OCI-LY1 (cell line): ENCODE measurements around the gene LRRIQ3.
"Not testable (repeated sequence)": the region's sequence is repeated elsewhere in the genome, so short reads cannot be mapped to it uniquely, and the experiment has no call there.

ENCODE experiments used
- H2AFZ ChIP-seq: fragments of 200-600 bp; sonication (generic), shearing (Covaris generic); 2 replicates; pipeline ENCODE4 v1.6.0; 2014; ENCODE audit warnings: antibody characterized with exemption, mild to moderate bottlenecking, low read length
- H3F3A ChIP-seq: fragments of 200-600 bp; sonication (generic), shearing (Covaris generic); 2 replicates; pipeline ENCODE4 v1.6.0; 2014; ENCODE audit warnings: mild to moderate bottlenecking, antibody characterized with exemption, low read length, moderate library complexity; ENCODE audit not compliant: insufficient read depth
- H3K27ac ChIP-seq: fragments of 200-600 bp; sonication (generic); 2 replicates; pipeline ENCODE4 v1.5.1; 2014; ENCODE audit warnings: low read length, mixed run types, mild to moderate bottlenecking, low read depth; ENCODE audit not compliant: poor library complexity, severe bottlenecking
- H3K27me3 ChIP-seq: fragments of 200-600 bp; sonication (generic); 2 replicates; pipeline ENCODE4 v1.6.0; 2014; ENCODE audit warnings: antibody characterized with exemption, mild to moderate bottlenecking, low read length, moderate library complexity; ENCODE audit not compliant: insufficient read depth
- H3K36me3 ChIP-seq: fragments of 200-600 bp; sonication (generic); 2 replicates; pipeline ENCODE4 v1.6.1; 2014; ENCODE audit warnings: mild to moderate bottlenecking, antibody characterized with exemption, low read length, moderate library complexity, mixed read lengths; ENCODE audit not compliant: insufficient read depth
- H3K4me1 ChIP-seq: fragments of 200-600 bp; sonication (generic); 2 replicates; pipeline ENCODE4 v1.5.1; 2014; ENCODE audit warnings: mild to moderate bottlenecking, low read length, moderate library complexity; ENCODE audit not compliant: insufficient read depth, severe bottlenecking
- H3K4me2 ChIP-seq: fragments of 200-600 bp; sonication (generic), shearing (Covaris generic); 2 replicates; pipeline ENCODE4 v1.6.1; 2014; ENCODE audit warnings: low read length
- H3K4me3 ChIP-seq: fragments of 200-600 bp; sonication (generic); 2 replicates; pipeline ENCODE4 v1.5.1; 2014; ENCODE audit warnings: low read length, low read depth, mild to moderate bottlenecking, mixed read lengths; ENCODE audit not compliant: poor library complexity, severe bottlenecking
- H3K79me2 ChIP-seq: fragments of 200-600 bp; shearing (Covaris generic); 2 replicates; pipeline ENCODE4 v1.6.1; 2016; ENCODE audit warnings: mixed run types, low read length, mixed read lengths; ENCODE audit not compliant: insufficient read depth
- H3K9ac ChIP-seq: fragments of 200-600 bp; sonication (generic), shearing (Covaris generic); 2 replicates; pipeline ENCODE4 v1.6.1; 2014; ENCODE audit warnings: mild to moderate bottlenecking, low read length, mixed read lengths
- H3K9me2 ChIP-seq: fragments of 200-600 bp; sonication (generic), shearing (Covaris generic); 2 replicates; pipeline ENCODE4 v1.6.1; 2014; ENCODE audit warnings: low read depth, mild to moderate bottlenecking, low read length, mixed read lengths
- H3K9me3 ChIP-seq: fragments of 200-600 bp; shearing (Covaris generic); 2 replicates; pipeline ENCODE4 v1.6.1; 2014; ENCODE audit warnings: low read length, mixed read lengths
- H4K20me1 ChIP-seq: fragments of 200-600 bp; sonication (generic), shearing (Covaris generic); 2 replicates; pipeline ENCODE4 v1.6.0; 2016; ENCODE audit warnings: mild to moderate bottlenecking, low read length; ENCODE audit not compliant: insufficient read depth
- CTCF ChIP-seq: fragments of 200-600 bp; sonication (generic), shearing (Covaris generic); IDR thresholded peaks from 2 replicates; pipeline ENCODE4 v1.5.1; 2017; ENCODE audit warnings: mild to moderate bottlenecking, antibody characterized with exemption, low read length, moderate library complexity, mixed read lengths
- EZH2 ChIP-seq: fragments of 200-600 bp; sonication (generic), shearing (Covaris generic); IDR thresholded peaks from 2 replicates; pipeline ENCODE4 v1.8.0; 2017; ENCODE audit warnings: borderline replicate concordance, mixed run types, mild to moderate bottlenecking, antibody characterized with exemption, low read length, moderate library complexity, mixed read lengths

Gene LRRIQ3

DNA sequence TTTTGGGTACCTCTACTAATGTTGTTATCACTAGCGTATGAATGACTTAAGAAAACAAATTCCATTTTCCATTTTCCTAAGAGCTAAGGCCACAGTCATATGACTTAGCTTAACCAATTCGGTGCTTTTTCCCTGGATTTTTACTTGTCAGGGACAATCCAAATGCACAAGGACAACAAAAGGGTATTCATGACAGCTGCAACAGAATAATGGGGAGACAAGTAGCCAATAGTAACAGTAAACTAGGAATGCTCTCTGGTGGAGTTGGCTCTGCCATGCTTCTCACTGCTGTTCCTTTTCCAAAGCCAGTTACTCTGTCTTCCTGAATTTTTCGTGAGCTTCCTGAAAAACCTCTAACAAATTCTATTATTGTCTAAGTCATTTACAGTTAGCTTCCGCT, 52.9 kb downstream of the LRRIQ3 start:
- Histone ChIP-seq H3K79me2 (no peaks in the 10 kb centered on the region), H4K20me1 (no peaks in the 10 kb centered on the region), H3K4me1 (no peaks in the 10 kb centered on the region), H3K9me3 (no peaks in the 10 kb centered on the region), H3K27ac (no peak overlapping the region), H3K36me3 (no peaks in the 10 kb centered on the region), H3K9ac (no peak overlapping the region), H3K27me3 (no peaks in the 10 kb centered on the region), H2AFZ (no peak overlapping the region), H3K4me2 (no peak overlapping the region), H3K4me3 (no peak overlapping the region), H3F3A (no peaks in the 10 kb centered on the region), H3K9me2 (no peaks in the 10 kb centered on the region)
- TF ChIP-seq CTCF = no peak
- TF ChIP-seq EZH2 = no peak

DNA sequence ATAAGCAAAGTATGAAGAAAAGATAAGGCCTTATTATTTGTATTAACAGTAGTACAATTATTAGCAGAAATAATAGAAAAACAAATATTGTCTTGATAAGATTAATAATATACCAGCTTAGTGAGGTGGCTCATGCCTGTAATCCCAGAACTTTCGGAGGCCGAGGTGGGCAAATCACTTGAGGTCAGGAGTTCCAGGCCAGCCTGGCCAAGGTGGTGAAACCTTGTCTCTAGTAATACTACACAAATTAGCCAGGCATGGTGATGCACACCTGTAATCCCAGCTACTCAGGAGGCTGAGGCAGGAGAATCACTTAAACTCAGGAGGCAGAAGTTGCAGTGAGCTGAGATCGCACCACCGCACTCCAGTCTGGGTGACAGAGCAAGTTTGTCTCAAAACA, 80.6 kb downstream of the LRRIQ3 start:
- H3K4me1 ChIP-seq, H3K27ac ChIP-seq, H3K9me3 ChIP-seq, H3K4me3 ChIP-seq, H3K9me2 ChIP-seq, H2AFZ ChIP-seq, H3K4me2 ChIP-seq, H3K9ac ChIP-seq, H3K36me3 ChIP-seq, H3K79me2 ChIP-seq, H3F3A ChIP-seq, H4K20me1 ChIP-seq, H3K27me3 ChIP-seq: not testable (repeated sequence)

GRCh38 chr1:74113333-74113732, 84.6 kb downstream of the LRRIQ3 start:
- TF ChIP-seq CTCF (no peak), EZH2 (no peak)
- no peaks in the 10 kb centered on the region for H3K4me1 ChIP-seq
- no peaks in the 10 kb centered on the region for H3K79me2 ChIP-seq
- H3K9me2 ChIP-seq = no peaks in the 10 kb centered on the region
- H3K27me3 ChIP-seq = no peaks in the 10 kb centered on the region
- no peaks in the 10 kb centered on the region for H3K36me3 ChIP-seq
- H3K4me2 ChIP-seq = no peak overlapping the region
- H3K4me3 ChIP-seq = no peak overlapping the region
- H3F3A ChIP-seq = no peaks in the 10 kb centered on the region
- H3K27ac ChIP-seq = no peak overlapping the region
- no peak overlapping the region for H2AFZ ChIP-seq
- H3K9me3 ChIP-seq = no peaks in the 10 kb centered on the region
- no peak overlapping the region for H3K9ac ChIP-seq
- H4K20me1 ChIP-seq = no peaks in the 10 kb centered on the region

DNA sequence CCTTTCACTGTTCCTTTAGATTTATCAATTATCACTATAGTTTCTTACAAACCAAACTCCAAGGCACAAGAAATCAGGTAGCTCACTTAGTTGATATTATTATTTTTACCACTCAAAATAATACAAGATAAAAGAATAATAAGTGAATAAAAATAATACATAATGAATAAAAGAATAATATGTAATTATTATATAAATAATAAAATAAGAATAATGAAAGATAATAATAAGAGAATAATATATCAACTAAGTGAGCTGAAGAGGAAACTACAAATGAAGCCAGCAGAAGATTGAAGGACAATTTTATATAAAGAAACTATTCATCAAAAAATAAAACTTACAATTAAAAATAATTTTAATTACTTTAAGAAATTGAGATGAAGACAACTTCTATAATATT, 90.6 kb downstream of the LRRIQ3 start:
- no peak for TF ChIP-seq CTCF
- TF ChIP-seq EZH2 = no peak
- H3F3A ChIP-seq = no peaks in the 10 kb centered on the region
- no peak overlapping the region for H3K4me2 ChIP-seq
- H3K9me2 ChIP-seq = no peaks in the 10 kb centered on the region
- H3K27ac ChIP-seq = no peak overlapping the region
- no peaks in the 10 kb centered on the region for H3K9me3 ChIP-seq
- no peaks in the 10 kb centered on the region for H3K79me2 ChIP-seq
- H3K27me3 ChIP-seq = no peaks in the 10 kb centered on the region
- no peak overlapping the region for H3K4me3 ChIP-seq
- H3K4me1 ChIP-seq = no peaks in the 10 kb centered on the region
- H3K36me3 ChIP-seq = no peaks in the 10 kb centered on the region
- H3K9ac ChIP-seq = no peak overlapping the region
- no peaks in the 10 kb centered on the region for H4K20me1 ChIP-seq
- no peak overlapping the region for H2AFZ ChIP-seq
